ENCODE measurements around the gene STARD10.

DNA sequence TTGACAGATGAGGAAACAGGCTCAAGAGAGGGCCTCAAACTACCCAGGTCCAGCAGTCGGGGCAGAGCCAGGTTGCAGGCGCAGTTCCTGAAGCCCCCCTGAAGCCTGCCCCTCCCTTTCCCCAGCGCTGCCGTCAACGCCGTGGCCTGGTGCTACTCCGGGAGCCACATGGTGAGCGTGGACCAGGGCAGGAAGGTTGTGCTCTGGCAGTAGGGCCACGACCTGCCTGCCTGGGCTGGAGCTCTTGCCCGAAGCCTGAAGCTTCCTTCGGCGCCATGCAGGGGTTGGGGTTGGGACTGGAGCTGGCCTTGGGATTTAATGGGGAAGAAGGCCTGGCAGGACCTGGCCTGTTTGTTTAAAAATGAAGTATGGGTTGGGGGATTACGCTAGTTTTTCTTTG, 35.3 kb upstream of the STARD10 start:
- TF ChIP-seq, protein P1, sequence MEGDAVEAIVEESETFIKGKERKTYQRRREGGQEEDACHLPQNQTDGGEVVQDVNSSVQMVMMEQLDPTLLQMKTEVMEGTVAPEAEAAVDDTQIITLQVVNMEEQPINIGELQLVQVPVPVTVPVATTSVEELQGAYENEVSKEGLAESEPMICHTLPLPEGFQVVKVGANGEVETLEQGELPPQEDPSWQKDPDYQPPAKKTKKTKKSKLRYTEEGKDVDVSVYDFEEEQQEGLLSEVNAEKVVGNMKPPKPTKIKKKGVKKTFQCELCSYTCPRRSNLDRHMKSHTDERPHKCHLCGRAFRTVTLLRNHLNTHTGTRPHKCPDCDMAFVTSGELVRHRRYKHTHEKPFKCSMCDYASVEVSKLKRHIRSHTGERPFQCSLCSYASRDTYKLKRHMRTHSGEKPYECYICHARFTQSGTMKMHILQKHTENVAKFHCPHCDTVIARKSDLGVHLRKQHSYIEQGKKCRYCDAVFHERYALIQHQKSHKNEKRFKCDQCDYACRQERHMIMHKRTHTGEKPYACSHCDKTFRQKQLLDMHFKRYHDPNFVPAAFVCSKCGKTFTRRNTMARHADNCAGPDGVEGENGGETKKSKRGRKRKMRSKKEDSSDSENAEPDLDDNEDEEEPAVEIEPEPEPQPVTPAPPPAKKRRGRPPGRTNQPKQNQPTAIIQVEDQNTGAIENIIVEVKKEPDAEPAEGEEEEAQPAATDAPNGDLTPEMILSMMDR (IDR thresholded peaks at IDR 0.05; ENCODE audit: low read length) = no peak
- TF ChIP-seq EZH2 (IDR thresholded peaks at IDR 0.05; ENCODE audit: borderline replicate concordance, low read length) = no peak
